ENCODE measurements around the gene CPXM2.

Gene CPXM2

GRCh38 chr10:123904834-123905409 lies 13.3 kb upstream of the CPXM2 start:
- DNase-seq (ENCODE audit: low spot score), result peak; percentile 4

GRCh38 chr10:123903621-123904020 lies 12.0 kb upstream of the CPXM2 start:
- DNase-seq (ENCODE audit: low spot score), result no peak

GRCh38 chr10:123901621-123902020 lies 10.0 kb upstream of the CPXM2 start:
- no peak for DNase-seq (ENCODE audit: low spot score)

GRCh38 chr10:123897146-123897545 lies 5.5 kb upstream of the CPXM2 start:
- no peak for DNase-seq (ENCODE audit: low spot score)

- no peak for DNase-seq (ENCODE audit: low spot score)
Measured at GRCh38 chr10:123896246-123896927, 4.8 kb upstream of the CPXM2 start.

- DNase-seq (ENCODE audit: low spot score), result no peak
Measured at GRCh38 chr10:123893651-123894050, 2.0 kb upstream of the CPXM2 start.

- no peak for DNase-seq (ENCODE audit: low spot score)
Measured at GRCh38 chr10:123890756-123891143, 857 bp downstream of the CPXM2 start.

GRCh38 chr10:123890226-123890625 lies 1.4 kb downstream of the CPXM2 start:
- no peak for DNase-seq (ENCODE audit: low spot score)

GRCh38 chr10:123889821-123890220 lies 1.8 kb downstream of the CPXM2 start:
- DNase-seq (ENCODE audit: low spot score), result no peak

GRCh38 chr10:123888751-123889150 lies 2.9 kb downstream of the CPXM2 start:
- DNase-seq (ENCODE audit: low spot score), result no peak

- no peak for DNase-seq (ENCODE audit: low spot score)
Measured at GRCh38 chr10:123888256-123888655, 3.4 kb downstream of the CPXM2 start.

- no peak for DNase-seq (ENCODE audit: low spot score)
Measured at GRCh38 chr10:123886292-123886691, 5.3 kb downstream of the CPXM2 start.

- no peak for DNase-seq (ENCODE audit: low spot score)
Measured at GRCh38 chr10:123885406-123886170, 6.0 kb downstream of the CPXM2 start.

GRCh38 chr10:123884907-123885381 lies 6.7 kb downstream of the CPXM2 start:
- DNase-seq (ENCODE audit: low spot score), result no peak

- no peak for DNase-seq (ENCODE audit: low spot score)
Measured at GRCh38 chr10:123884351-123884906, 7.2 kb downstream of the CPXM2 start.

- DNase-seq (ENCODE audit: low spot score), result no peak
Measured at GRCh38 chr10:123883673-123884320, 7.8 kb downstream of the CPXM2 start.

GRCh38 chr10:123882681-123883445 lies 8.7 kb downstream of the CPXM2 start:
- no peak for DNase-seq (ENCODE audit: low spot score)

- DNase-seq (ENCODE audit: low spot score), result no peak
Measured at GRCh38 chr10:123882177-123882576, 9.4 kb downstream of the CPXM2 start.

GRCh38 chr10:123879606-123880257 lies 11.9 kb downstream of the CPXM2 start:
- DNase-seq (ENCODE audit: low spot score), result no peak

GRCh38 chr10:123878666-123879303 lies 12.8 kb downstream of the CPXM2 start:
- no peak for DNase-seq (ENCODE audit: low spot score)
